GM12891 (cell line): ENCODE measurements around the gene SIL1.

ENCODE experiments used
- POLR2A ChIP-seq: IDR thresholded peaks from 2 replicates; pipeline ENCODE4 v1.6.1; 2011; ENCODE audit warnings: low read depth, low read length, control low read depth
- POLR2AphosphoS5 ChIP-seq: IDR thresholded peaks from 2 replicates; pipeline ENCODE4 v1.6.1; 2011; ENCODE audit warnings: low read depth, low read length, control low read depth
- SPI1 ChIP-seq: IDR thresholded peaks from 2 replicates; pipeline ENCODE4 v1.6.1; 2011; ENCODE audit warnings: low read depth, low read length, control low read depth
- TAF1 ChIP-seq: IDR thresholded peaks from 2 replicates; pipeline ENCODE4 v1.6.1; 2011; ENCODE audit warnings: low read depth, low read length, control low read depth

- TF ChIP-seq POLR2A (no peak), POLR2AphosphoS5 (no peak), SPI1 (no peak), TAF1 (no peak)
These were observed 14.3 kb upstream of the SIL1 start for GRCh38 chr5:139212486-139212885.
